ENCODE data around the gene RPS6KC1.
"Not testable (repeated sequence)": the region's sequence is repeated elsewhere in the genome, so short reads cannot be mapped to it uniquely, and the experiment has no call there.

GRCh38 chr1:213027024-213027423 lies 24.0 kb upstream of the RPS6KC1 start:
- not testable (repeated sequence) for TF ChIP-seq CTCF (conservative IDR thresholded peaks at IDR 0.05; ENCODE audit: low read length); EZH2phosphoT487 (IDR thresholded peaks at IDR 0.05; ENCODE audit: borderline replicate concordance, low read depth, low read length)
